Fibroblast of the aortic adventitia (primary cell): ENCODE measurements around the gene DISP2. TPM values are rescaled to one million over a fixed set of nuclear protein-coding genes. Genes with fewer than 3 reads are reported as not detected.

Experiments used
- DNase-seq: peaks from one replicate; pipeline ENCODE4 v3.0.0-alpha.2; 2010; ENCODE audit warnings: low read depth
- H3K4me3 ChIP-seq: 2 replicates; pipeline ENCODE4 v1.5.1; 2011; ENCODE audit warnings: low read depth, mild to moderate bottlenecking, control low read depth, low read length, moderate library complexity
- total RNA-seq: library from RNA; depleted of rRNA; stranded (reverse); fragments of >200 nt; gene quantifications from 2 replicates; pipeline ENCODE4 v1.2.3, GENCODE V29; 2012; ENCODE audit warnings: low replicate concordance
- TF ChIP-seq, protein P1 (sequence below): IDR thresholded peaks from 2 replicates; pipeline ENCODE4 v1.5.1; 2011; ENCODE audit warnings: mild to moderate bottlenecking, low read length, control low read depth, inconsistent platforms; ENCODE audit not compliant: insufficient read depth

DISP2 gene
- total RNA-seq, 1 donor: 0.36 TPM

DNA sequence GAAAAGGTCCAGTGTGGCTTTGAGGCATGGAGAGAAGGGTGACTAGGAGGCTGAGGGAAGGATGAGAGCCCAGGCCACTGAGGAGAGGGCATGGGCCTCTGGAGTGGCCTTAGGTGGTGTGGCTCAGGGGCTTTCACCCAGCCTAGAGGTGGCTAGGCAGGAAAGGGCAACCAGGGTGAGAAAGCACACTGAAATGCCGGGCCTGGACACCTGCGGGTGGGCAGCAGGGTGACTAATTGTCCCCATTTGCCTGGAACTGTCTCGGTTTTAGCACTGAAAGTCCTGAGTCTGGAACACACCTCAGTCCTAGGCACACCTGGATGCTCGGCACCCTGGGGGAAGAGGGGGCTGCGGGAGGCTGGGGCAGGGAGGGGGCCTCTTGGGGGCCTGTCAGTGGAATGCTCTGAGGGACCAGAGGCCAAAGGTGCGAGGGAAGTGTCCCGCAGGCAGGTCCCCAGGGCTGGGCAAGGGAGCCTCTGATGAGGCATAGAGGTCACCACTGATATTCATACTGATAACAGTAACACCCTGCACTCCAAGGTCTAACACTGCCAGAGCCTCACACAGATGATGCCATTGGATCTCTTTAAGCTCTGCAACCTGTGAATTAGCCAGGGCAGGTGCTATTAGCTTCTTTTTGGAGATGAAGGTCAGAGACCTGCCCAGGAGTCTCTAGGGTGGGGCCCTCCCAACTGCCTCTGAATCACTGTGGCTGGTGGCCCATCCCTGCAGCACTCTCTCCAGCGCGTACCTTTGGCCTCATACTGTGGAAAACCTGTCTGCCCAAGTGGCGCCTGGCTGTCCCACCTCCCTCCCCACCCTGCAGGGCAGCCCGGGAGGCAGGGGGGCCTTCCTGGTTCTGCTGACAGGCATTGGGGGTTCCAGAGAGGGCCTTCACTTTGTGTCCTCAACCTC, 10.2 kb upstream of the DISP2 start:
- DNase-seq: no peak

DNA sequence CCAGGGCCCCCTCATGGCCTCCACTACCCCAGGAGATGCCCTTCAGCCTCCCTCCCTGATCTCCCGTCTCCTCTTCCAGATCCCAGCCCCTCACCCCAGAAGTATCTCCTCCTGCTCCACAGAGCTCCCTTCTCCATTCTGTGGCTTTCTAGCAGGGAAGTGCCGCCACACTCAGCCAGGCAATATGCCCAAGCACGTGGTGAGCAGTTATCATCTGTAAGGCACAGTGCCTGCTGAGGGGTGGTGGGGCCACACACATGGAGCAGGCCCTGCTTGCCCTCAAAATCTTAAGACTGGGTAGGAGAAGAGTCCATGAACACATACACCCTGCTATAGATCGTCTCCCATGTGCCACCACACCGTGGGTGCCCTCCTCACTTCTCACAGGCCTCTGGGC, 9.5 kb upstream of the DISP2 start:
- no peak overlapping the region for H3K4me3 ChIP-seq
- TF ChIP-seq, protein P1, sequence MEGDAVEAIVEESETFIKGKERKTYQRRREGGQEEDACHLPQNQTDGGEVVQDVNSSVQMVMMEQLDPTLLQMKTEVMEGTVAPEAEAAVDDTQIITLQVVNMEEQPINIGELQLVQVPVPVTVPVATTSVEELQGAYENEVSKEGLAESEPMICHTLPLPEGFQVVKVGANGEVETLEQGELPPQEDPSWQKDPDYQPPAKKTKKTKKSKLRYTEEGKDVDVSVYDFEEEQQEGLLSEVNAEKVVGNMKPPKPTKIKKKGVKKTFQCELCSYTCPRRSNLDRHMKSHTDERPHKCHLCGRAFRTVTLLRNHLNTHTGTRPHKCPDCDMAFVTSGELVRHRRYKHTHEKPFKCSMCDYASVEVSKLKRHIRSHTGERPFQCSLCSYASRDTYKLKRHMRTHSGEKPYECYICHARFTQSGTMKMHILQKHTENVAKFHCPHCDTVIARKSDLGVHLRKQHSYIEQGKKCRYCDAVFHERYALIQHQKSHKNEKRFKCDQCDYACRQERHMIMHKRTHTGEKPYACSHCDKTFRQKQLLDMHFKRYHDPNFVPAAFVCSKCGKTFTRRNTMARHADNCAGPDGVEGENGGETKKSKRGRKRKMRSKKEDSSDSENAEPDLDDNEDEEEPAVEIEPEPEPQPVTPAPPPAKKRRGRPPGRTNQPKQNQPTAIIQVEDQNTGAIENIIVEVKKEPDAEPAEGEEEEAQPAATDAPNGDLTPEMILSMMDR: no peak
- no peak for DNase-seq

More for the DNA sequence above, 10.2 kb upstream of the DISP2 start:
- no peak overlapping the region for H3K4me3 ChIP-seq
- TF ChIP-seq, protein P1: no peak

DNA sequence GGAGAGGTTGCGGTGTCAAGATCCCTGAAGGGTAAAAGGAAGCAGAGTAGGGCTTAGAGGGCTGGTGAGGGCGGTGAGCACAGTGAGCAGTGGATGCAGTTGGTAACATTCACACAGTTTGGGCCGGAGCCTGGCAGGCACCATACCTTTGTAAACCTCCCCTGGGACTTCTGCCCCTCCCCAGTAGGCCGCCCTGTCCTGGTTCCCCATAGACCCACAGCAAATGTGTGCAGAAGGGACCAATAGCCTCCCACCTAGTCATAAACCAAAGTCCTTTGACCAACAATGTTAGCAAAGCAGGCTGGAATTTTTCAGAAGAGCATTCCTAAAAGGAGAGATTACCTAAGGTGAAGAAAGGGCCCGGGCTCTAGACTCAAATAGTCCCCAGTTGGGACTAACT, 8.9 kb upstream of the DISP2 start:
- no peak for DNase-seq
- no peak overlapping the region for H3K4me3 ChIP-seq
- TF ChIP-seq, protein P1: no peak

DNA sequence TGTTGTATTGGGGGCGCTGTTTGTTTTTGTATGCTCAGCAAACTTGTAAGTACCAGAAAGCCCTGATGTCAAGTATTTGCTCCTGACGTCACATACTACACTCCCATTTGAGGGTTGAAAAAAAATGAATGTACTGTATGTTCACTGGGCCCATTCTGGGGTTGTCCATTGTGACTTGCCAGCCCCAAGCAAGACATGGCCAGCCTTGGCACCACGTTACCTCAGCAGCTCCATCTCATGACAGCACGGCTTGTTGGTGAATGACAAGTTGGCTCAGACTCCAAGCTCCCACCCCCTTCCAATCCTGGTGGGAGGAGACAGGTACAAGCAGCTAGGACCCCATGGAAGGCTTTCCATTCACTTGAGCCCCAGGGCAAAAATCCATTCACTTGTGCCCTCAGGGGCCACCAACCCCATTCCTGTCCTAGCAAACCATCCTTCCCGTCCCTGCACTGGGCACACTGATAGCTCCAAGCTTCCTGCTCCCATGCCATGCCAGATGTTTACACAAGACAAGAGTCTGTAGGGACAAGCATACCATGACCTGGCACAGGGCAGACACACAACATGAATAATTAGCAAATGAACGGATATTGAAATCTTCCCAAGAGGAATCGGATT, 5.6 kb upstream of the DISP2 start:
- TF ChIP-seq, protein P1: no peak
- DNase-seq: no peak
- no peak overlapping the region for H3K4me3 ChIP-seq

DNA sequence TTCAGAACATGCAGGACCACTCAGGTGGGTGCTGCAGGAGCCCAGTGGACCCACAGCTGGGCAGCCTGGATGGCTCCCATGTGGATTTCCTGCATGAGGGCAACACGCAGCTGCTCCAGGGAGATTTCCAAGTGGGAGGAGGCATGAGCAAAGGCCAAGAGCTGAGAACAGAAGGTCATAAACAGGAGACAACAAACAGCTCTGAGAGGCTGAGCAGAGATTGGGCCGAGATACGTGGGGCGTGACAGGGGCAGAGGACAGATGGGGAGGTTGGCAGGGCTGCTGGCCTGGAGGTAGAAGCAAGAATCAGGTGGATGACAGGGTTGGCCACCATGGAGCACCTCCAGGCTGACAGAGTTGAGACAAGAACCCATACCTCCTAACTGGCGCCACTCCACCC, 4.3 kb upstream of the DISP2 start:
- no peak overlapping the region for H3K4me3 ChIP-seq
- TF ChIP-seq, protein P1: no peak
- DNase-seq: no peak

DNA sequence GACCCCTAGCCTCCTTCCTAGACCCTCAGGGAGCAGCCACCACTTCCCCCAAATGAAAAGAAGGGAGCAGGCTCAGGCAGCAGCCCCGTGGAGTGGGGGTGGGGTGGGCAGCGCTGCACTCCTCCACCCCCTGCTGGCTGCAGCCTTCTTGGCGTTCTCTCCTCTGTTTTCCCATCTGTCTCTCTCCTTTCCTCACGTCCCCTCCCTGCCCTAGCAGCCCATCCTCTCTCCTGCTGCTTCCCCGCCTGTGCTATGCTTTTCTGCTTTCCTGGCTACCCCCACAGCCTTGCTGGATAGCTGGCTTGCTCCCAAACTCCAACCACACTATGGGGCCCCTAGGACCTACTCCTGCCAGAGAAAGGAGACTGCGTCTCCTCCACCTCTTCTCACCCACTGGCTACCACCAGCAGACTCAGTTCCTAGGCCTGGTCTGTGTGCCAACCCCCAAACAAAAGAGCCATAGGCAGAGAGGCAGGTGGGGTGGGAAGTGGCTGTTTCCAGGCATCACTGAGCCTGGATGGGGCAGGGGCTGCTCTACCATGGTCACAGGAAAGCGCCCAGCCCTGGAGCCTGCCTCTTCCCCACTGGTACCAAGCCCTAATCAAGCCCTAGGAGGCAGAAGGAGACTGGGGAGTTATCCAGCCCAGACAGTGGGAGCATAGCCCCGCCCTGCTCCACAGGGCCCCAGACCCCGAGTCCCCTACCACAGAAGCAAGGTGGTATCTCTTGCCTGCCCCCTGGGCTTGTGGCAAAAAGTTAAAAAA, 3.4 kb upstream of the DISP2 start:
- peak; percentile 57 for DNase-seq
- TF ChIP-seq, protein P1: peak; percentile 78
- no peak overlapping the region for H3K4me3 ChIP-seq
